Skeletal muscle satellite cell (primary cell): Measurements from ENCODE around the gene AFF3.

Experiments
- H3K27me3 ChIP-seq: 2 replicates; pipeline ENCODE4 v1.7.0; 2013; ENCODE audit warnings: low read length; ENCODE audit not compliant: control insufficient read depth, insufficient read depth
- H3K36me3 ChIP-seq: 2 replicates; pipeline ENCODE4 v1.7.0; 2013; ENCODE audit warnings: mild to moderate bottlenecking, control low read depth, low read length; ENCODE audit not compliant: insufficient read depth
- H3K4me1 ChIP-seq: 2 replicates; pipeline ENCODE4 v1.7.0; 2013; ENCODE audit warnings: low read length; ENCODE audit not compliant: control insufficient read depth, insufficient read depth
- H3K4me2 ChIP-seq: 2 replicates; pipeline ENCODE4 v1.7.0; 2013; ENCODE audit warnings: mild to moderate bottlenecking, low read length
- H3K4me3 ChIP-seq: 2 replicates; pipeline ENCODE4 v1.7.0; 2013; ENCODE audit warnings: low read length
- H3K9ac ChIP-seq: 2 replicates; pipeline ENCODE4 v1.7.0; 2013; ENCODE audit warnings: mild to moderate bottlenecking, low read depth, low read length, moderate library complexity
- H3K9me3 ChIP-seq: replicated peaks from 2 replicates; pipeline ENCODE4 v1.7.0; 2013; ENCODE audit warnings: mild to moderate bottlenecking, control low read depth, low read length

The AFF3 gene

GRCh38 chr2:99545066-99545465 lies 597.3 kb downstream of the AFF3 start:
- Histone ChIP-seq H3K9me3 (no peaks in the 10 kb centered on the region), H3K36me3 (no peaks in the 10 kb centered on the region), H3K4me2 (no peak overlapping the region), H3K4me3 (no peak overlapping the region), H3K4me1 (no peaks in the 10 kb centered on the region), H3K9ac (no peak overlapping the region), H3K27me3 (peaks cover 18% of the 10 kb centered on the region)

- no peak overlapping the region for H3K9ac ChIP-seq
- no peaks in the 10 kb centered on the region for H3K36me3 ChIP-seq
- H3K4me2 ChIP-seq: no peak overlapping the region
- H3K27me3 ChIP-seq: peaks cover 18% of the 10 kb centered on the region
- no peaks in the 10 kb centered on the region for H3K9me3 ChIP-seq
- no peak overlapping the region for H3K4me3 ChIP-seq
- H3K4me1 ChIP-seq: no peaks in the 10 kb centered on the region
Measured at GRCh38 chr2:99544608-99545007, 597.8 kb downstream of the AFF3 start.

- no peaks in the 10 kb centered on the region for H3K4me1 ChIP-seq
- H3K4me3 ChIP-seq: no peak overlapping the region
- H3K36me3 ChIP-seq: no peaks in the 10 kb centered on the region
- no peak overlapping the region for H3K9ac ChIP-seq
- no peaks in the 10 kb centered on the region for H3K9me3 ChIP-seq
- no peak overlapping the region for H3K4me2 ChIP-seq
- peaks cover 22% of the 10 kb centered on the region for H3K27me3 ChIP-seq
Measured at GRCh38 chr2:99543247-99543646, 599.1 kb downstream of the AFF3 start.

GRCh38 chr2:99537910-99538485 lies 604.4 kb downstream of the AFF3 start:
- no peaks in the 10 kb centered on the region for H3K36me3 ChIP-seq

GRCh38 chr2:99524056-99524455 lies 618.3 kb downstream of the AFF3 start:
- H3K9ac ChIP-seq: no peak overlapping the region
- H3K4me2 ChIP-seq: no peak overlapping the region
- no peaks in the 10 kb centered on the region for H3K4me1 ChIP-seq
- H3K27me3 ChIP-seq: peaks cover 6% of the 10 kb centered on the region
- no peaks in the 10 kb centered on the region for H3K9me3 ChIP-seq
- no peaks in the 10 kb centered on the region for H3K36me3 ChIP-seq
- H3K4me3 ChIP-seq: no peak overlapping the region

More at GRCh38 chr2:99537910-99538485, 604.4 kb downstream of the AFF3 start:
- no peak overlapping the region for H3K4me3 ChIP-seq
- H3K27me3 ChIP-seq: peaks cover 8% of the 10 kb centered on the region
- H3K4me1 ChIP-seq: no peaks in the 10 kb centered on the region
- H3K9me3 ChIP-seq: no peaks in the 10 kb centered on the region
- no peak overlapping the region for H3K4me2 ChIP-seq
- H3K9ac ChIP-seq: no peak overlapping the region

- H3K9ac ChIP-seq: no peak overlapping the region
- H3K4me1 ChIP-seq: no peaks in the 10 kb centered on the region
- no peaks in the 10 kb centered on the region for H3K9me3 ChIP-seq
- no peak overlapping the region for H3K4me2 ChIP-seq
- no peaks in the 10 kb centered on the region for H3K36me3 ChIP-seq
- H3K27me3 ChIP-seq: peaks cover 10% of the 10 kb centered on the region
- H3K4me3 ChIP-seq: no peak overlapping the region
Measured at GRCh38 chr2:99522157-99522556, 620.2 kb downstream of the AFF3 start.

GRCh38 chr2:99520813-99521212 lies 621.6 kb downstream of the AFF3 start:
- Histone ChIP-seq H3K36me3 (no peaks in the 10 kb centered on the region), H3K9ac (no peak overlapping the region), H3K9me3 (no peaks in the 10 kb centered on the region), H3K27me3 (peaks cover 8% of the 10 kb centered on the region), H3K4me1 (no peaks in the 10 kb centered on the region), H3K4me3 (no peak overlapping the region), H3K4me2 (no peak overlapping the region)

GRCh38 chr2:99520195-99520594 lies 622.2 kb downstream of the AFF3 start:
- H3K4me1 ChIP-seq: no peaks in the 10 kb centered on the region
- H3K9ac ChIP-seq: no peak overlapping the region
- H3K9me3 ChIP-seq: no peaks in the 10 kb centered on the region
- no peak overlapping the region for H3K4me3 ChIP-seq
- no peak overlapping the region for H3K4me2 ChIP-seq
- H3K36me3 ChIP-seq: no peaks in the 10 kb centered on the region
- peaks cover 12% of the 10 kb centered on the region for H3K27me3 ChIP-seq

- H3K9ac ChIP-seq: no peak overlapping the region
- H3K27me3 ChIP-seq: peaks cover 26% of the 10 kb centered on the region
- no peaks in the 10 kb centered on the region for H3K9me3 ChIP-seq
Measured at GRCh38 chr2:99514357-99514756, 628.0 kb downstream of the AFF3 start.

GRCh38 chr2:99512181-99512591 lies 630.2 kb downstream of the AFF3 start:
- Histone ChIP-seq H3K9me3 (no peaks in the 10 kb centered on the region), H3K9ac (no peak overlapping the region), H3K36me3 (no peaks in the 10 kb centered on the region), H3K4me2 (no peak overlapping the region), H3K4me1 (no peaks in the 10 kb centered on the region), H3K27me3 (peaks cover 28% of the 10 kb centered on the region), H3K4me3 (no peak overlapping the region)

More at GRCh38 chr2:99514357-99514756, 628.0 kb downstream of the AFF3 start:
- Histone ChIP-seq H3K36me3 (no peaks in the 10 kb centered on the region), H3K4me3 (no peak overlapping the region), H3K4me2 (no peak overlapping the region), H3K4me1 (no peaks in the 10 kb centered on the region)

- Histone ChIP-seq H3K4me1 (no peaks in the 10 kb centered on the region), H3K9ac (no peak overlapping the region), H3K4me3 (no peak overlapping the region), H3K4me2 (no peak overlapping the region), H3K36me3 (no peaks in the 10 kb centered on the region), H3K27me3 (peaks cover 28% of the 10 kb centered on the region), H3K9me3 (no peaks in the 10 kb centered on the region)
Measured at GRCh38 chr2:99509387-99509786, 633.0 kb downstream of the AFF3 start.
